GM21717 (cell line): ENCODE data around the gene PAPSS2.

Source experiments
- ATAC-seq: cut with Tn5 transposase; IDR thresholded peaks from one replicate; pipeline ENCODE4 v1.9.1; 2021; ENCODE audit warnings: mild to moderate bottlenecking, moderate library complexity; ENCODE audit not compliant: unreplicated experiment

PAPSS2 gene

GRCh38 chr10:87775766-87776165, 116.1 kb downstream of the PAPSS2 start:
- no peak for ATAC-seq

GRCh38 chr10:87776328-87776727, 116.7 kb downstream of the PAPSS2 start:
- no peak for ATAC-seq

GRCh38 chr10:87781545-87781944, 121.9 kb downstream of the PAPSS2 start:
- ATAC-seq, result no peak

GRCh38 chr10:87782721-87783120, 123.0 kb downstream of the PAPSS2 start:
- ATAC-seq, result no peak

- ATAC-seq, result no peak
Measured at GRCh38 chr10:87786421-87786820, 126.7 kb downstream of the PAPSS2 start.

GRCh38 chr10:87790185-87790584, 130.5 kb downstream of the PAPSS2 start:
- ATAC-seq, result no peak

- ATAC-seq, result no peak
Measured at GRCh38 chr10:87794285-87794684, 134.6 kb downstream of the PAPSS2 start.
